HG03039 (cell line): ENCODE data around the gene CEP72.
"Not testable (repeated sequence)": the region's sequence is repeated elsewhere in the genome, so short reads cannot be mapped to it uniquely, and the experiment has no call there.

Experiments used
- ATAC-seq: cut with Tn5 transposase; IDR thresholded peaks from one replicate; pipeline ENCODE4 v1.9.1; 2021; ENCODE audit warnings: mild to moderate bottlenecking, moderate library complexity; ENCODE audit not compliant: unreplicated experiment

CEP72 gene

GRCh38 chr5:610744-611730, 1.1 kb upstream of the CEP72 start:
- no peak for ATAC-seq

GRCh38 chr5:612498-613424, 621 bp downstream of the CEP72 start:
- peak; percentile 26 for ATAC-seq

- no peak for ATAC-seq
These were observed 4.4 kb downstream of the CEP72 start for GRCh38 chr5:616484-617039.

GRCh38 chr5:617896-618295, 5.8 kb downstream of the CEP72 start:
- no peak for ATAC-seq

- ATAC-seq = no peak
These were observed 6.3 kb downstream of the CEP72 start for GRCh38 chr5:618450-618849.

GRCh38 chr5:619444-619843, 7.3 kb downstream of the CEP72 start:
- ATAC-seq = no peak

GRCh38 chr5:620152-620551, 8.0 kb downstream of the CEP72 start:
- ATAC-seq = no peak

GRCh38 chr5:620586-621180, 8.5 kb downstream of the CEP72 start:
- ATAC-seq = no peak

- no peak for ATAC-seq
These were observed 9.2 kb downstream of the CEP72 start for GRCh38 chr5:621341-621761.

- ATAC-seq = no peak
These were observed 10.2 kb downstream of the CEP72 start for GRCh38 chr5:622359-622758.

GRCh38 chr5:622946-623522, 10.9 kb downstream of the CEP72 start:
- no peak for ATAC-seq

- no peak for ATAC-seq
These were observed 11.4 kb downstream of the CEP72 start for GRCh38 chr5:623531-623930.

- ATAC-seq = no peak
These were observed 12.2 kb downstream of the CEP72 start for GRCh38 chr5:624118-624950.

GRCh38 chr5:624951-625230, 12.8 kb downstream of the CEP72 start:
- no peak for ATAC-seq

GRCh38 chr5:625516-625915, 13.4 kb downstream of the CEP72 start:
- ATAC-seq = no peak

GRCh38 chr5:626850-627249, 14.7 kb downstream of the CEP72 start:
- no peak for ATAC-seq

GRCh38 chr5:627840-628239, 15.7 kb downstream of the CEP72 start:
- no peak for ATAC-seq

- not testable (repeated sequence) for ATAC-seq
These were observed 16.4 kb downstream of the CEP72 start for GRCh38 chr5:628351-629205.

- ATAC-seq = no peak
These were observed 21.4 kb downstream of the CEP72 start for GRCh38 chr5:633501-633955.
